ENCODE measurements around the gene PTBP1. TPM values are rescaled to one million over a fixed set of nuclear protein-coding genes. Genes with fewer than 3 reads are reported as not detected.

PTBP1 gene
- total and polyA plus RNA-seq, 2 of the 13 experiments (the other 11 are each of a cell fraction or from before 2014, with no cell fraction given): 195 to 288 TPM

DNA sequence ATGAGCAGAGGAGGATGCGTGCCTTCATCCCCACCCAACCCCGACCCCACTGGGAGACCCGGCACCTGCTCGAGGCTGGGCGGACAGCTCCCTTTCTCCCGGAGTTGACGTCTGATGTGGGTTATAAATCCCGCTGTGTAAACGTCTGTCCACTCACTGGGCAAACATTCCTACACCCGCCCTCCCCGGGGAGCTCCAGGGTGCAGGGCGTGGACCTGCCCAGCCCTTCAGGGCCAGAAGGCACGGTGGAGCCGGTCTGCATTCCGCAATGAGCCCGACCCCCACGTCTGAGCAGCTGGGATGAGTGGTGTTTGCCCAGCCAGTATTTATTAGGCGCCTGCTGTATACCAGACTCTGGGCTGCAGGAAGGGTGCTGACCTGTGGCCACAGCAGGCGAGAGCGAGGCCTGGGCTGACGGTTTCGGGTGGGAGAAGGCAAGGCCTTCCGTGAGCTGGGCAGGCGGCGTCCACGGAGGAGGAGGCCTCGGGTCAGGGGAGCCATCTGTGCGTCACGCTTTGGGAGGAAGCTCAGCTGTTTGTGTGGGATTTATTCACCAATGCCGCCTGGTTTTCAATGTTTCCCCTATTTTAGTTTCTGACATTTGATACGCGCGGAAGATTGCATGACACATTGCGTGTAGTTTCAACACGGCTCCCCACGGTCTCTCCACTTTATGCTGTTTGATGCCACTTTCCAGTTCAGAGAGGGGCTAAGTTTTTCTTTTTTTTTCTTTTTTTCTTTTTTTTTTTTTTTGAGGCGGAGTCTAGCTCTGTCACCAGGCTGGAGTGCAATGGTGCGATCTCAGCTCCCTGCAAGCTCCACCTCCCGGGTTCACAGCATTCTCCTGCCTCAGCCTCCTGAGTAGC is 44.4 kb upstream of the PTBP1 start (continued):
- TF ChIP-seq, protein P1, sequence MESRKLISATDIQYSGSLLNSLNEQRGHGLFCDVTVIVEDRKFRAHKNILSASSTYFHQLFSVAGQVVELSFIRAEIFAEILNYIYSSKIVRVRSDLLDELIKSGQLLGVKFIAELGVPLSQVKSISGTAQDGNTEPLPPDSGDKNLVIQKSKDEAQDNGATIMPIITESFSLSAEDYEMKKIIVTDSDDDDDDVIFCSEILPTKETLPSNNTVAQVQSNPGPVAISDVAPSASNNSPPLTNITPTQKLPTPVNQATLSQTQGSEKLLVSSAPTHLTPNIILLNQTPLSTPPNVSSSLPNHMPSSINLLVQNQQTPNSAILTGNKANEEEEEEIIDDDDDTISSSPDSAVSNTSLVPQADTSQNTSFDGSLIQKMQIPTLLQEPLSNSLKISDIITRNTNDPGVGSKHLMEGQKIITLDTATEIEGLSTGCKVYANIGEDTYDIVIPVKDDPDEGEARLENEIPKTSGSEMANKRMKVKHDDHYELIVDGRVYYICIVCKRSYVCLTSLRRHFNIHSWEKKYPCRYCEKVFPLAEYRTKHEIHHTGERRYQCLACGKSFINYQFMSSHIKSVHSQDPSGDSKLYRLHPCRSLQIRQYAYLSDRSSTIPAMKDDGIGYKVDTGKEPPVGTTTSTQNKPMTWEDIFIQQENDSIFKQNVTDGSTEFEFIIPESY (CRISPR knock-in tag; IDR thresholded peaks at IDR 0.05): no peak
- TF ChIP-seq SSRP1 (CRISPR knock-in tag; IDR thresholded peaks at IDR 0.05): no peak
- TF ChIP-seq ZNF350 (CRISPR knock-in tag; IDR thresholded peaks at IDR 0.05; ENCODE audit: borderline replicate concordance, low read depth): 0 out of 2 replicates have a peak, but pooled peaks have one; percentile 18
- TF ChIP-seq, protein P2, sequence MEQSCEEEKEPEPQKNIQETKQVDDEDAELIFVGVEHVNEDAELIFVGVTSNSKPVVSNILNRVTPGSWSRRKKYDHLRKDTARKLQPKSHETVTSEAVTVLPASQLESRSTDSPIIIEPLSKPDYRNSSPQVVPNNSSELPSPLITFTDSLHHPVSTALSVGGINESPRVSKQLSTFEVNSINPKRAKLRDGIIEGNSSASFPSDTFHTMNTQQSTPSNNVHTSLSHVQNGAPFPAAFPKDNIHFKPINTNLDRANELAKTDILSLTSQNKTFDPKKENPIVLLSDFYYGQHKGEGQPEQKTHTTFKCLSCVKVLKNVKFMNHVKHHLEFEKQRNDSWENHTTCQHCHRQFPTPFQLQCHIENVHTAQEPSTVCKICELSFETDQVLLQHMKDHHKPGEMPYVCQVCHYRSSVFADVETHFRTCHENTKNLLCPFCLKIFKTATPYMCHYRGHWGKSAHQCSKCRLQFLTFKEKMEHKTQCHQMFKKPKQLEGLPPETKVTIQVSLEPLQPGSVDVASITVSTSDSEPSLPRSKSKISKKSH (CRISPR knock-in tag; IDR thresholded peaks at IDR 0.05; ENCODE audit: borderline replicate concordance): 0 out of 2 replicates have a peak, but pooled peaks have one; percentile 49
- TF ChIP-seq MYC (CRISPR knock-in tag; IDR thresholded peaks at IDR 0.05; ENCODE audit: borderline replicate concordance): peak; percentile 34; the same call in 1 of the 2 replicates
- peak; percentile 64; the same call in 1 of the 2 replicates for TF ChIP-seq ZNF331 (CRISPR knock-in tag; IDR thresholded peaks at IDR 0.05)
- no peak for TF ChIP-seq ZNF317 (CRISPR knock-in tag; IDR thresholded peaks at IDR 0.05)
- TF ChIP-seq, protein P3, sequence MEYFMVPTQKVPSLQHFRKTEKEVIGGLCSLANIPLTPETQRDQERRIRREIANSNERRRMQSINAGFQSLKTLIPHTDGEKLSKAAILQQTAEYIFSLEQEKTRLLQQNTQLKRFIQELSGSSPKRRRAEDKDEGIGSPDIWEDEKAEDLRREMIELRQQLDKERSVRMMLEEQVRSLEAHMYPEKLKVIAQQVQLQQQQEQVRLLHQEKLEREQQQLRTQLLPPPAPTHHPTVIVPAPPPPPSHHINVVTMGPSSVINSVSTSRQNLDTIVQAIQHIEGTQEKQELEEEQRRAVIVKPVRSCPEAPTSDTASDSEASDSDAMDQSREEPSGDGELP (IDR thresholded peaks at IDR 0.05; ENCODE audit: borderline replicate concordance, low read depth): peak; percentile 70; the same call in 1 of the 2 replicates
- no peak for TF ChIP-seq PHF20 (CRISPR knock-in tag; IDR thresholded peaks at IDR 0.05)
- TF ChIP-seq TARDBP (CRISPR knock-in tag; IDR thresholded peaks at IDR 0.05): peak; percentile 54
- peak; percentile 45; the same call in 1 of the 2 replicates for TF ChIP-seq GABPB1 (CRISPR knock-in tag; IDR thresholded peaks at IDR 0.05)
- peak; percentile 34; the same call in 1 of the 3 replicates for TF ChIP-seq MXI1 (IDR thresholded peaks at IDR 0.05; ENCODE audit: borderline replicate concordance, low read depth, low read length)
- no peak for TF ChIP-seq FOXO1 (CRISPR knock-in tag; IDR thresholded peaks at IDR 0.05)
- peak; percentile 23 for TF ChIP-seq MED1 (CRISPR knock-in tag; IDR thresholded peaks at IDR 0.05)
- 0 out of 2 replicates have a peak, but pooled peaks have one; percentile 36 for TF ChIP-seq AKAP8 (CRISPR knock-in tag; IDR thresholded peaks at IDR 0.05)
- TF ChIP-seq CBFB (CRISPR knock-in tag; IDR thresholded peaks at IDR 0.05): peak; percentile 94
- TF ChIP-seq ZKSCAN1 (IDR thresholded peaks at IDR 0.05; ENCODE audit: low read length): no peak
- no peak for TF ChIP-seq ATF7-NPFF (CRISPR knock-in tag; IDR thresholded peaks at IDR 0.05; ENCODE audit: low read depth)
- no peak for TF ChIP-seq RELA (CRISPR knock-in tag; IDR thresholded peaks at IDR 0.05)
- TF ChIP-seq HNF4G (IDR thresholded peaks at IDR 0.05; ENCODE audit: borderline replicate concordance, low read depth, low read length): peak; percentile 20; the same call in 1 of the 2 replicates
- no peak for TF ChIP-seq HNF4G (CRISPR knock-in tag; IDR thresholded peaks at IDR 0.05; ENCODE audit: borderline replicate concordance, low read depth)
- peak; percentile 78 for TF ChIP-seq RARA (CRISPR knock-in tag; IDR thresholded peaks at IDR 0.05)
- peak; percentile 57; the same call in 1 of the 2 replicates for TF ChIP-seq SOX5 (CRISPR knock-in tag; IDR thresholded peaks at IDR 0.05; ENCODE audit: borderline replicate concordance)
- TF ChIP-seq, protein P4, sequence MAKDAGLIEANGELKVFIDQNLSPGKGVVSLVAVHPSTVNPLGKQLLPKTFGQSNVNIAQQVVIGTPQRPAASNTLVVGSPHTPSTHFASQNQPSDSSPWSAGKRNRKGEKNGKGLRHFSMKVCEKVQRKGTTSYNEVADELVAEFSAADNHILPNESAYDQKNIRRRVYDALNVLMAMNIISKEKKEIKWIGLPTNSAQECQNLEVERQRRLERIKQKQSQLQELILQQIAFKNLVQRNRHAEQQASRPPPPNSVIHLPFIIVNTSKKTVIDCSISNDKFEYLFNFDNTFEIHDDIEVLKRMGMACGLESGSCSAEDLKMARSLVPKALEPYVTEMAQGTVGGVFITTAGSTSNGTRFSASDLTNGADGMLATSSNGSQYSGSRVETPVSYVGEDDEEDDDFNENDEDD (CRISPR knock-in tag; IDR thresholded peaks at IDR 0.05; ENCODE audit: borderline replicate concordance): peak; percentile 29; the same call in 1 of the 2 replicates
